HEK293T (cell line): Measurements from ENCODE around the gene SLC35F2.
"Not testable (repeated sequence)": the region's sequence is repeated elsewhere in the genome, so short reads cannot be mapped to it uniquely, and the experiment has no call there.

Experiments used
- CTCF ChIA-PET: fragments of 350-600 bp; formaldehyde crosslinking; extraction: SDS; loops from one replicate; lab custom pipeline; 2021; ENCODE audit warnings: antibody characterized with exemption, inconsistent platforms; lab: Yijun Ruan, JAX
- POLR2A ChIA-PET: fragments of 350-600 bp; formaldehyde crosslinking; extraction: SDS; loops from one replicate; lab custom pipeline; 2020; ENCODE audit warnings: antibody characterized with exemption, inconsistent platforms; lab: Yijun Ruan, JAX
- DNase-seq: peaks from one replicate; pipeline ENCODE4 v3.0.0; 2012; ENCODE audit warnings: mixed read lengths; ENCODE audit errors: extremely low spot score
- ARNT ChIP-seq: fragments of 450-650 bp; IDR thresholded peaks from 2 replicates; pipeline ENCODE4 v1.6.1; 2017; ENCODE audit warnings: mild to moderate bottlenecking
- BHLHE40 ChIP-seq: fragments of 450-650 bp; IDR thresholded peaks from 2 replicates; pipeline ENCODE4 v1.6.1; 2016; ENCODE audit warnings: mild to moderate bottlenecking, moderate library complexity, borderline replicate concordance
- CTBP1 ChIP-seq: fragments of 450-650 bp; IDR thresholded peaks from 2 replicates; pipeline ENCODE4 v1.6.1; 2016; ENCODE audit warnings: borderline replicate concordance
- ELF4 ChIP-seq: fragments of 450-650 bp; IDR thresholded peaks from 2 replicates; pipeline ENCODE4 v1.6.1; 2017; ENCODE audit warnings: antibody characterized with exemption
- FOXA1 ChIP-seq: fragments of 450-650 bp; IDR thresholded peaks from 2 replicates; pipeline ENCODE4 v1.6.1; 2016; ENCODE audit warnings: mild to moderate bottlenecking
- FOXK2 ChIP-seq: fragments of 450-650 bp; IDR thresholded peaks from 2 replicates; pipeline ENCODE4 v1.6.1; 2016; ENCODE audit warnings: mild to moderate bottlenecking
- FOXM1 ChIP-seq: fragments of 450-650 bp; IDR thresholded peaks from 2 replicates; pipeline ENCODE4 v1.6.1; 2017; ENCODE audit warnings: mild to moderate bottlenecking, borderline replicate concordance
- HDGF ChIP-seq: fragments of 450-650 bp; IDR thresholded peaks from 2 replicates; pipeline ENCODE4 v1.6.1; 2017; ENCODE audit warnings: antibody characterized with exemption, borderline replicate concordance
- L3MBTL2 ChIP-seq: fragments of 450-650 bp; conservative IDR thresholded peaks from 2 replicates; pipeline ENCODE4 v1.6.1; 2016; ENCODE audit warnings: mild to moderate bottlenecking
- LEF1 ChIP-seq: fragments of 450-650 bp; IDR thresholded peaks from 2 replicates; pipeline ENCODE4 v1.6.1; 2017; ENCODE audit warnings: mild to moderate bottlenecking, borderline replicate concordance
- NFRKB ChIP-seq: fragments of 450-650 bp; IDR thresholded peaks from 2 replicates; pipeline ENCODE4 v1.6.1; 2016; ENCODE audit warnings: mild to moderate bottlenecking, moderate library complexity
- SP1 ChIP-seq: fragments of 450-650 bp; IDR thresholded peaks from 2 replicates; pipeline ENCODE4 v1.6.1; 2017
- SUZ12 ChIP-seq: fragments of 450-650 bp; IDR thresholded peaks from 2 replicates; pipeline ENCODE4 v1.6.1; 2016; ENCODE audit warnings: mild to moderate bottlenecking
- TARDBP ChIP-seq: fragments of 450-650 bp; IDR thresholded peaks from 2 replicates; pipeline ENCODE4 v1.6.1; 2016
- ZNF384 ChIP-seq: fragments of 450-650 bp; IDR thresholded peaks from 2 replicates; pipeline ENCODE4 v1.6.1; 2016
- TF ChIP-seq, protein P1 (sequence below): fragments of 450-650 bp; IDR thresholded peaks from 2 replicates; pipeline ENCODE4 v1.6.1; 2016

Gene SLC35F2

DNA sequence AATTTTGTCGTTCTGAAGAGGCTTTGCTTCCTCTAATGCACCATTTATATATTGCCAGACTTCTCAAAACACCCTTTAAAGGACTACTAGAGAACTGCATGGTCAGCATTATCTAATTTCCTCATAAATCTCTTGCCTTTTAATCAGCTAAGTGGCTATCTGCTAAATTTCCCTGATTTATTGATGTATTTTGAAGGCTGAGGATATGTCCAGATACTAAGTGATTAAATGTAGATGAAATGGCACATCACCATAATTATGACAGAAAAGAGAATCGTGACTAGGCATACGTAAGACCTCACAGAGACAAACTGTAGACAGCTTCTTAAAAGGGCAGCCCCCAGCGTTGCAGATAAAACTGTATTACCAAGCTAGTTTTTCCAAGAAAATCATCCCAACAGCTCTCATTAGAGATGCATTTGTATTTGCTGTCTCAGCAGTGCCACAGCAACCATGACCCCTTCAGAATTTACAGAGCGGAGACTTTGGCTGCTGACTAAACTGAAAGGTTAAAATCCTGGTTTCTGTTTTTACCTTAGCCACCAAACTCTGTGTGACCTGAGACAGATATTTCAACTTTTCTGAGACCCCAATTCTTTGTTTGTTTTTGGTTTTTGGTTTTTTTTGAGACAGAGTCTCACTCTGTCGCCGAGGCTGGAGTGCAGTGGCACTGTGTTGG lies 79.6 kb downstream of the SLC35F2 start:
- DNase-seq: peak; percentile 21
- TF ChIP-seq, protein P1, sequence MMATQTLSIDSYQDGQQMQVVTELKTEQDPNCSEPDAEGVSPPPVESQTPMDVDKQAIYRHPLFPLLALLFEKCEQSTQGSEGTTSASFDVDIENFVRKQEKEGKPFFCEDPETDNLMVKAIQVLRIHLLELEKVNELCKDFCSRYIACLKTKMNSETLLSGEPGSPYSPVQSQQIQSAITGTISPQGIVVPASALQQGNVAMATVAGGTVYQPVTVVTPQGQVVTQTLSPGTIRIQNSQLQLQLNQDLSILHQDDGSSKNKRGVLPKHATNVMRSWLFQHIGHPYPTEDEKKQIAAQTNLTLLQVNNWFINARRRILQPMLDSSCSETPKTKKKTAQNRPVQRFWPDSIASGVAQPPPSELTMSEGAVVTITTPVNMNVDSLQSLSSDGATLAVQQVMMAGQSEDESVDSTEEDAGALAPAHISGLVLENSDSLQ: peak; percentile 83
- TF ChIP-seq L3MBTL2 (no peak), HDGF (no peak)
- ChIA-PET POLR2A (no interaction called here), CTCF (interaction anchor here (0.6 to 1.2 kb wide), 3 partner anchors 8 to 38 kb away, joined by 3 to 5 read pairs (median 3); no protein-coding TSS in a partner anchor)

DNA sequence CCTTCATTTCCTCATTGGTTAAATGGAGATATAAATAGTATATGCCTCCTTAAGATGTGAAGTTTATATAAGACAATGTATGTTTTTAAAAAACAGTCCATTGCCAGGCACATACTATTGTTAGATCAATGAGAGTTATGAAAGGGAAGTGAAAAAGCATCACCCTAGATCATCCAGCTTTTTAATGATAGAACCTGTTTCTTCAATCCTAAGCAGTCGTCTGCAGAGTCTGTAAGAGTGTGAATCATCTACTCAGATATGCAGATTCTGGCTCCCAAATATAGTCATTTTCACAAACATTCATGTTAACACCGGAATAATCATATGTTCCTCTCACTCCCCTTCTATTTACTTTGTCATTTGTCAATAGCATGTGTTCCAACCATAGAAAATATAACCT lies 81.5 kb downstream of the SLC35F2 start:
- no peak for TF ChIP-seq ZNF384
- TF ChIP-seq L3MBTL2: no peak
- no peak for TF ChIP-seq NFRKB
- no peak for TF ChIP-seq ELF4
- TF ChIP-seq TARDBP: no peak
- TF ChIP-seq, protein P1: no peak
- TF ChIP-seq FOXM1: no peak
- no peak for TF ChIP-seq HDGF
- TF ChIP-seq CTBP1: no peak
- TF ChIP-seq LEF1: no peak
- TF ChIP-seq FOXK2: no peak
- no peak for TF ChIP-seq ARNT
- no peak for TF ChIP-seq FOXA1
- DNase-seq: no peak
- ChIA-PET POLR2A (no interaction called here), CTCF (no interaction called here)

DNA sequence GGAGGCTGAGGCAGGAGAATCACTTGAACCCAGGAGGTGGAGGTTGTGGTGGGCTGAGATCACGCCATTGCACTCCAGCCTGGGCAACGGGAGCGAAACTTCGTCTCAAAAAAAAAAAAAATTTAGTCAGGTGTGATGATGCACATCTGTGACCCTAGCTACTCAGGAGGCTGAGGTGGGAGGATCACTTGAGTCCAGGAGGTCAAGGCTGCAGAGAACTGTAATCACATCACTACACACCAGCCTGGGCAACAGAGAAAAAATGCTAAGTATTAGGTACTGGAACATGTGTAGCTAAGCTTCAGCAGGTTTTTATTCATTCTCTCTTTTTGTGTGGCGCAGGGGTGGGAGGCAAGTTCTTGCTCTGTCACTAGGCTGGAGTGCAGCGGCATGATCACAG lies 82.5 kb downstream of the SLC35F2 start:
- POLR2A ChIA-PET: no interaction called here
- no peak for DNase-seq
- CTCF ChIA-PET: no interaction called here
- TF ChIP-seq FOXK2 (no peak), L3MBTL2 (no peak), HDGF (no peak), LEF1 (no peak), FOXM1 (no peak), BHLHE40 (no peak), FOXA1 (no peak), ELF4 (no peak), TARDBP (no peak), SUZ12 (no peak), NFRKB (no peak), CTBP1 (no peak)
- TF ChIP-seq, protein P1: no peak

DNA sequence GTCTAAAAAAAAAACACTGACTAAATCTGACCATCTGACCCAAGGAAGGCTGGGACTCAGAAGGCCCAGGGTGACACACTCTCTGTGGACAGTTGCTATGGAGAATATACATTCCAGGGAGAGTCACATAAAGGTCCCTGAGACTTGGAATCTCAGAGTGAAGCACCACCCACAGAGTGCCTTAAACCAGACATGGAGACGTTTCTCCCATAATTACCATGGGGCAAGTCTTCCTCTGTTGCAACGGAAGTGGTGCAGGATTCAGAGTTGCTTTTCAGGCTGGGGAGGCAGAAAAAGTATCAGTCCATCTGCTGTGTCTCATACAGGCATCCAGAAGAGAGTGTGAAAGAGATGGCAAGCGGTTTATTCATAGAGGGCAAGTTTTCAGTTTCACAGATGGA lies 88.0 kb downstream of the SLC35F2 start:
- CTCF ChIA-PET: interaction anchor here (0.7 to 2.1 kb wide), 9 partner anchors 8 to 207 kb away, joined by 3 to 19 read pairs (median 4); partner anchors contain the start of gene SLN
- TF ChIP-seq FOXA1 (no peak), NFRKB (no peak), FOXK2 (no peak), ARNT (no peak), FOXM1 (no peak), ZNF384 (no peak), BHLHE40 (no peak), HDGF (no peak), TARDBP (no peak), LEF1 (no peak), SUZ12 (no peak), CTBP1 (no peak)
- TF ChIP-seq, protein P1: no peak
- DNase-seq: no peak
- POLR2A ChIA-PET: interaction anchor here (1.5 kb wide), 1 partner anchor 208 kb away, joined by 3 read pairs; no protein-coding TSS in a partner anchor

DNA sequence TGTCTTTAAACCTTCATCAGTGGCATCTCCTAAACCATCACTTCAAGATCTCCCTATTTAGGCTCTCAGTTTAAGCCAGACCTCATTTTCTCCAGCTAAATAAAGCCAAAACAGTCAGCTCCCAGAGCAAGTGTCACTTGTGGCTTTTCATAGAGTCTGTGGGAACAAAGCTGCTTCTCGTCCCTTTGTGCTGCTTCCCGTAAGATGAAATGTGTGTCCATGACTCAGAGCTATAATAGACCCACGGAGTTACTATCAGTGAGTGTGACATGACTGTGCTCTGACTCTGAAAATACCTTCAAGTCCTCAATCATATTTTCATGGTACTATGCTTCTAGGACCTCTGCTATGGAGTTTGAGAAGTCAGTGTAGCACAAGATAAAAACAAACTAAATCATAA lies 89.4 kb downstream of the SLC35F2 start:
- CTCF ChIA-PET: interaction anchor here (1.3 kb wide), 1 partner anchor 28 kb away, joined by 3 read pairs; no protein-coding TSS in a partner anchor
- no peak for TF ChIP-seq FOXK2
- no peak for TF ChIP-seq ZNF384
- no peak for TF ChIP-seq FOXM1
- TF ChIP-seq, protein P1: no peak
- no peak for TF ChIP-seq FOXA1
- TF ChIP-seq HDGF: no peak
- no peak for TF ChIP-seq NFRKB
- no peak for TF ChIP-seq BHLHE40
- TF ChIP-seq ARNT: no peak
- TF ChIP-seq SP1: no peak
- TF ChIP-seq ELF4: no peak
- TF ChIP-seq TARDBP: no peak
- DNase-seq: no peak
- POLR2A ChIA-PET: interaction anchor here (1.0 kb wide), 1 partner anchor 160 kb away, joined by 3 read pairs; no protein-coding TSS in a partner anchor

DNA sequence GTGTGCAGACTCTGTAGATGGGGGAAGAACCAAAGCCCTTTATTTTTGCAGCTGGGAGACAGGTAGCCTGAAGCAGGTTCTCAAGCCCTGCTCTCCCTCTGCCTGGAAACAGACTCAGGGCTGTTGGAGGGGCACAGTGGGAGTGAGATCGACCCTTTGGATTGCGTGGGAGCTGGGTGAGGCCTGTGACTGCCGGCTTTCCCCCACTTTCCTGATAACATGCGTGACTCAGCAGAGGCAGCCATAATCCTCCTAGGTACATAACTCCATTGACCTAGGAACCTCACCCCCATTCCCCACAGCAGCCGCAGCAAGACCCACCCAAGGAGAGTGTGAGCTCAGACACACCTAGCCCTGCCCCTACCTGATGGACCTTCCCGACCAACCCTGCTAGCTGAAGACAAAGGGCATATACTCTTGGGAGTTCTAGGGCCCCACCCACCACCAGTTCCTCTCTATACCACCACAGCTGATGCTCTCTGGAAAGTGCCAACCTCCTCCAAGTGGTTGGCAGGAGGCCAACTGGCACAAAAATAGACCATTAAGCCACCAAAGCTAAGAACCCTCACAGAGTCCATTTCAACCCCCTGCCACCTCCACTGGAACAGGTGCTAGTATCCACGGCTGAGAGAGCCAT lies 99.8 kb downstream of the SLC35F2 start:
- POLR2A ChIA-PET, CTCF ChIA-PET, DNase-seq: not testable (repeated sequence)
